H1 (cell line): Measurements from ENCODE around the gene DTD1. TPM values are rescaled to one million over a fixed set of nuclear protein-coding genes. Genes with fewer than 3 reads are reported as not detected.
A peak's percentile ranks its signal among the peaks of the same experiment; 100 is the strongest.

Experiments
- CTCF ChIA-PET: fragments of 300-600 bp; sonication (Branson Sonifier 250); formaldehyde crosslinking; loops from one replicate; lab custom pipeline; 2021; ENCODE audit not compliant: partially characterized antibody; lab: Charles Lee
- POLR2A ChIA-PET: fragments of 300-600 bp; sonication (Branson Sonifier 250); formaldehyde crosslinking; loops from one replicate; lab custom pipeline; 2021; ENCODE audit warnings: inconsistent platforms; ENCODE audit not compliant: partially characterized antibody; lab: Charles Lee
- DNase-seq, 2 experiments: peaks; one replicate each; pipeline versions ENCODE4 v3.0.0 to v3.0.0-alpha.2; 2010 to 2022; ENCODE audit warnings: low spot score in 2 of 2, low read depth in 1 of 2, mixed read lengths in 1 of 2
- FAIRE-seq: peaks from 2 replicates; lab custom pipeline; 2011; peaks lifted over from hg19 to GRCh38; lab: Jason Lieb, UNC
- H2AFZ ChIP-seq: 2 replicates; pipeline ENCODE4 v1.8.1; 2012; ENCODE audit warnings: low read length, inconsistent platforms
- H2AK5ac ChIP-seq: 2 replicates; pipeline ENCODE4 v1.6.1; 2013; ENCODE audit warnings: low read depth, low read length
- H2BK120ac ChIP-seq: replicated peaks from 2 replicates; pipeline ENCODE3; 2013; ENCODE audit warnings: low read depth, low read length, inconsistent platforms
- H2BK12ac ChIP-seq: 2 replicates; pipeline ENCODE4 v1.6.1; 2013; ENCODE audit warnings: low read depth, low read length
- H2BK15ac ChIP-seq: 2 replicates; pipeline ENCODE4 v1.6.1; 2013; ENCODE audit warnings: low read length
- H2BK20ac ChIP-seq: 2 replicates; pipeline ENCODE4 v1.6.1; 2013; ENCODE audit warnings: low read length
- H2BK5ac ChIP-seq: 2 replicates; pipeline ENCODE4 v1.6.1; 2013; ENCODE audit warnings: low read depth, low read length
- H3K14ac ChIP-seq: 2 replicates; pipeline ENCODE4 v1.6.1; 2013; ENCODE audit warnings: inconsistent platforms; ENCODE audit not compliant: insufficient read length
- H3K18ac ChIP-seq: 2 replicates; pipeline ENCODE4 v1.6.1; 2013; ENCODE audit warnings: low read length; ENCODE audit errors: extremely low read depth
- H3K23ac ChIP-seq: 2 replicates; pipeline ENCODE4 v1.6.1; 2013; ENCODE audit warnings: inconsistent platforms; ENCODE audit not compliant: insufficient read length
- H3K23me2 ChIP-seq: 2 replicates; pipeline ENCODE4 v1.6.1; 2013; ENCODE audit warnings: low read depth, low read length
- H3K27ac ChIP-seq: 2 replicates; pipeline ENCODE4 v1.6.1; 2011; ENCODE audit warnings: low read depth, low read length, inconsistent platforms
- H3K27me3 ChIP-seq, 4 experiments: replicated peaks in 1 of 4; 1 replicate in 1 of 4; 2 replicates in 3 of 4; pipeline versions ENCODE4 v1.6.1 to v1.8.1; 2011 to 2013; ENCODE audit warnings: low read length in 3 of 4, mild to moderate bottlenecking in 3 of 4, inconsistent platforms in 2 of 4, mixed read lengths in 2 of 4, moderate library complexity in 1 of 4; ENCODE audit not compliant: control insufficient read depth in 3 of 4, insufficient read depth in 3 of 4; ENCODE audit errors: extremely low read depth in 1 of 4
- H3K36me3 ChIP-seq, 4 experiments: 2 replicates each; pipeline versions ENCODE4 v1.6.1 to v1.8.1; 2011 to 2013; ENCODE audit warnings: mild to moderate bottlenecking in 4 of 4, low read length in 3 of 4, moderate library complexity in 2 of 4, control low read depth in 1 of 4, inconsistent platforms in 1 of 4; ENCODE audit not compliant: insufficient read depth in 4 of 4, control insufficient read depth in 2 of 4
- H3K4ac ChIP-seq: replicated peaks from 2 replicates; pipeline ENCODE3; 2013; ENCODE audit warnings: low read length, low read depth, mixed read lengths, inconsistent platforms; ENCODE audit not compliant: insufficient read length
- H3K4me1 ChIP-seq, 4 experiments: replicated peaks in 1 of 4; 1 replicate in 1 of 4; 2 replicates in 3 of 4; pipeline versions ENCODE4 v1.6.1 to v1.8.1; 2011 to 2013; ENCODE audit warnings: low read length in 3 of 4, inconsistent platforms in 2 of 4, mixed read lengths in 1 of 4; ENCODE audit not compliant: insufficient read depth in 4 of 4, control insufficient read depth in 3 of 4
- H3K4me2 ChIP-seq, 2 experiments: 2 replicates each; pipeline versions ENCODE4 v1.6.1 to v1.8.1; 2011 to 2013; ENCODE audit warnings: low read depth in 2 of 2, low read length in 2 of 2, control low read depth in 1 of 2, inconsistent platforms in 1 of 2, mild to moderate bottlenecking in 1 of 2; ENCODE audit not compliant: insufficient read depth in 1 of 2
- H3K4me3 ChIP-seq, 4 experiments: fragments of 200-600, 300-600 bp in 1 of 4; sonication (generic), shearing (Covaris generic), sonication (Bioruptor Twin) in 1 of 4; 2 replicates each; pipeline versions ENCODE4 v1.5.1 to v1.8.1; 2011 to 2016; ENCODE audit warnings: low read length in 4 of 4, low read depth in 3 of 4, control low read depth in 2 of 4, inconsistent platforms in 2 of 4, mild to moderate bottlenecking in 2 of 4, mixed read lengths in 1 of 4, moderate library complexity in 1 of 4; ENCODE audit not compliant: insufficient read depth in 2 of 4; ENCODE audit errors: extremely low read depth in 1 of 4
- H3K56ac ChIP-seq: replicated peaks from 2 replicates; pipeline ENCODE3; 2013; ENCODE audit warnings: low read depth, mild to moderate bottlenecking, mixed read lengths, low read length, inconsistent platforms; ENCODE audit not compliant: insufficient read length
- H3K79me1 ChIP-seq: 2 replicates; pipeline ENCODE4 v1.6.1; 2013; ENCODE audit warnings: low read depth, low read length, control low read depth
- H3K79me2 ChIP-seq, 2 experiments: 2 replicates each; pipeline versions ENCODE4 v1.6.1 to v1.8.1; 2012 to 2013; ENCODE audit warnings: low read length in 2 of 2, mild to moderate bottlenecking in 2 of 2, inconsistent platforms in 1 of 2; ENCODE audit not compliant: insufficient read depth in 2 of 2, control insufficient read depth in 1 of 2
- H3K9ac ChIP-seq, 4 experiments: replicated peaks in 1 of 4; 1 replicate in 1 of 4; 2 replicates in 3 of 4; pipeline versions ENCODE4 v1.6.1 to v1.8.1; 2011 to 2013; ENCODE audit warnings: low read depth in 3 of 4, low read length in 3 of 4, control low read depth in 2 of 4, mild to moderate bottlenecking in 2 of 4, moderate library complexity in 2 of 4, inconsistent platforms in 1 of 4; ENCODE audit errors: extremely low read depth in 1 of 4
- H3K9me3 ChIP-seq, 2 experiments: 2 replicates each; pipeline versions ENCODE4 v1.6.1 to v1.8.1; 2012 to 2013; ENCODE audit warnings: mild to moderate bottlenecking in 2 of 2, moderate library complexity in 2 of 2, control low read depth in 1 of 2, inconsistent platforms in 1 of 2, low read depth in 1 of 2, low read length in 1 of 2, mixed read lengths in 1 of 2; ENCODE audit not compliant: insufficient read depth in 2 of 2
- H4K20me1 ChIP-seq, 2 experiments: replicated peaks in 1 of 2; 2 replicates each; pipeline versions ENCODE3 to v1.8.1; 2011 to 2013; ENCODE audit warnings: inconsistent platforms in 2 of 2, low read length in 2 of 2, mild to moderate bottlenecking in 1 of 2; ENCODE audit not compliant: insufficient read depth in 2 of 2, control insufficient read depth in 1 of 2
- H4K5ac ChIP-seq: 2 replicates; pipeline ENCODE4 v1.6.1; 2013; ENCODE audit warnings: low read length, low read depth, mixed read lengths, inconsistent platforms; ENCODE audit not compliant: insufficient read length
- H4K8ac ChIP-seq: 2 replicates; pipeline ENCODE4 v1.8.0; 2013; ENCODE audit warnings: mild to moderate bottlenecking, moderate library complexity, low read length, inconsistent platforms; ENCODE audit not compliant: insufficient read depth; ENCODE audit errors: extremely low read depth
- H4K91ac ChIP-seq: replicated peaks from 2 replicates; pipeline ENCODE3; 2013; ENCODE audit warnings: low read length, mixed read lengths, inconsistent platforms; ENCODE audit not compliant: insufficient read length
- EGR1 ChIP-seq: IDR thresholded peaks from 2 replicates; pipeline ENCODE4 v1.6.1; 2011; ENCODE audit warnings: low read depth, low read length, borderline replicate concordance
- TBP ChIP-seq: IDR thresholded peaks from 2 replicates; pipeline ENCODE4 v1.6.1; 2011; ENCODE audit warnings: low read depth, low read length, improper control_type of control experiment
- WGBS, 2 experiments: shearing (Covaris generic) in 1 of 2; methylation state at CpG; one replicate each; pipeline versions ENCODE4 v1.1.6 to v1.1.7; 2013 to 2015; ENCODE audit warnings: low lambda C conversion rate in 2 of 2, mixed read lengths in 2 of 2, inconsistent platforms in 1 of 2, low coverage in 1 of 2, missing lambda C conversion rate in 1 of 2; ENCODE audit not compliant: insufficient replicate concordance in 2 of 2, insufficient coverage in 1 of 2, insufficient read length in 1 of 2; ENCODE audit errors: extremely low coverage in 1 of 2, missing lambda C conversion rate in 1 of 2; 5-methylcytosine and 5-hydroxymethylcytosine counted together
- polyA plus RNA-seq, 7 experiments: library from polyadenylated mRNA; depleted of rRNA in 3 of 7; stranded (reverse) in 5 of 7; unstranded in 2 of 7; fragments of >200 nt in 5 of 7; fragments of 200-250 nt in 2 of 7; gene quantifications; 1 replicate in 5 of 7; 2 replicates in 1 of 7; 4 replicates in 1 of 7; pipeline versions ENCODE4 v1.2.1 to v1.2.3, GENCODE V29; 2011 to 2013; ENCODE audit warnings: missing spikeins in 2 of 7, mixed read lengths in 2 of 7
- total RNA-seq: library from RNA; stranded (reverse); fragmentation: NEBNext Ultra II Directional; extraction: Animal tissue kit (Norgen Biotek cat#: 25700); gene quantifications from 2 replicates; pipeline ENCODE4 v1.2.1, GENCODE V29; 2021

DTD1 gene
- total and polyA plus RNA-seq, 2 of the 8 experiments (the other 6 are each of a cell fraction or from before 2014, with no cell fraction given), result 49.7 to 66.6 TPM

GRCh38 chr20:18577942-18578341, 9.9 kb upstream of the DTD1 start:
- no peak overlapping the region for H4K8ac ChIP-seq
- no peak overlapping the region for H3K4me3 ChIP-seq
- H3K27ac ChIP-seq, result no peak overlapping the region
- no peak overlapping the region for H2BK20ac ChIP-seq
- H3K79me2 ChIP-seq, result no peaks in the 10 kb centered on the region
- H3K4me1 ChIP-seq, result no peaks in the 10 kb centered on the region
- FAIRE-seq, result no peak
- DNase-seq, result no peak
- no peak overlapping the region for H3K56ac ChIP-seq
- no peaks in the 10 kb centered on the region for H3K79me1 ChIP-seq
- H2BK5ac ChIP-seq, result no peak overlapping the region
- H3K18ac ChIP-seq, result no peak overlapping the region
- H3K36me3 ChIP-seq, result no peaks in the 10 kb centered on the region
- H3K14ac ChIP-seq, result no peak overlapping the region
- no peak overlapping the region for H2BK15ac ChIP-seq
- H2BK12ac ChIP-seq, result no peak overlapping the region
- WGBS, 2 experiments, result 84% methylated on average over 6 of the region's 6 CpGs; no CpG with 5 or more reads in 1 of the 2 experiments
- H2AK5ac ChIP-seq, result no peak overlapping the region
- H3K23ac ChIP-seq, result no peak overlapping the region
- H3K4me2 ChIP-seq, result no peak overlapping the region
- H2AFZ ChIP-seq, result 0 out of 2 replicates have a peak overlapping the region, but pooled peaks have one; percentile 15
- no peaks in the 10 kb centered on the region for H3K23me2 ChIP-seq
- ChIA-PET CTCF (no interaction called here), POLR2A (interaction anchor here (1.6 to 2.0 kb wide), 2 partner anchors 8 to 11 kb away, joined by 4 to 9 read pairs; partner anchors contain the start of gene SMIM26)
- peak overlapping the region in 1 of 4 experiments; percentile 4; a peak in 1 of 7 replicates for H3K9ac ChIP-seq
- no peaks in the 10 kb centered on the region for H3K9me3 ChIP-seq
- no peaks in the 10 kb centered on the region for H3K27me3 ChIP-seq
- H3K4ac ChIP-seq, result no peak overlapping the region
- no peak overlapping the region for H4K91ac ChIP-seq
- no peak overlapping the region for H4K5ac ChIP-seq
- H2BK120ac ChIP-seq, result no peak overlapping the region
- H4K20me1 ChIP-seq, result no peaks in the 10 kb centered on the region
- TF ChIP-seq EGR1, result no peak
- TF ChIP-seq TBP, result no peak
